ENCODE results near the gene BBS12.

GRCh38 chr4:122747883-122748282 lies 15.4 kb downstream of the BBS12 start:
- TF ChIP-seq CHD2 (IDR thresholded peaks at IDR 0.05; ENCODE audit: low read length, partially characterized antibody) (no peak), ELK1 (IDR thresholded peaks at IDR 0.05; ENCODE audit: low read depth, low read length) (no peak), REST (IDR thresholded peaks at IDR 0.05) (no peak), POLR2AphosphoS2 (conservative IDR thresholded peaks at IDR 0.05; ENCODE audit: low read length) (no peak)
